GM18907 (cell line): ENCODE measurements around the gene BCO2.
A peak's percentile ranks its signal among the peaks of the same experiment; 100 is the strongest.
"Not testable (repeated sequence)": the region's sequence is repeated elsewhere in the genome, so short reads cannot be mapped to it uniquely, and the experiment has no call there.

Experiments
- ATAC-seq: cut with Tn5 transposase; IDR thresholded peaks from one replicate; pipeline ENCODE4 v1.9.1; 2021; ENCODE audit warnings: mild to moderate bottlenecking, moderate library complexity; ENCODE audit not compliant: unreplicated experiment

The BCO2 gene

DNA sequence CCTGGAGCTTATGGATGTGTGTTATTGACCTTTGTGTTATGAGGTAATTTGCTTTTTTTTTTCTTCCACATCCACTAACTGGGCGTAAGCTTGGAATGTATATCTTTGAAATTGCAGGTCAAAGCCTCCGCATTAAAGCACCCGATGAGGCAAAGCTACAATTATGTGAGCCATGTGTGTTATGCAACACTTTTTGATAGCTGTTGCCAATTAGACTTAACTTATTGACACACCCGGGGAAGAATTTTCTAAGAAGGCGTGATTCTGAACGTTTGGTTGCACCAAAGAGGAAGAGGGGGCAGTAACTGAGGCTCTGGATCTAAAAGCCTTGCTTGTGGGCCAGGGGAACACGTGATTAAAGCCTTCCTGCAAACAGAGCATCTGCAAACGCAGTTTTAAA lies 8.8 kb upstream of the BCO2 start:
- ATAC-seq: no peak

- ATAC-seq: no peak
Observed at GRCh38 chr11:112167145-112167544, 8.2 kb upstream of the BCO2 start, which contains the start of gene TEX12. Gene TEX12 (plus strand): TSS chr11:112167372. CDS start chr11:112169269, 1,897 bp downstream.

DNA sequence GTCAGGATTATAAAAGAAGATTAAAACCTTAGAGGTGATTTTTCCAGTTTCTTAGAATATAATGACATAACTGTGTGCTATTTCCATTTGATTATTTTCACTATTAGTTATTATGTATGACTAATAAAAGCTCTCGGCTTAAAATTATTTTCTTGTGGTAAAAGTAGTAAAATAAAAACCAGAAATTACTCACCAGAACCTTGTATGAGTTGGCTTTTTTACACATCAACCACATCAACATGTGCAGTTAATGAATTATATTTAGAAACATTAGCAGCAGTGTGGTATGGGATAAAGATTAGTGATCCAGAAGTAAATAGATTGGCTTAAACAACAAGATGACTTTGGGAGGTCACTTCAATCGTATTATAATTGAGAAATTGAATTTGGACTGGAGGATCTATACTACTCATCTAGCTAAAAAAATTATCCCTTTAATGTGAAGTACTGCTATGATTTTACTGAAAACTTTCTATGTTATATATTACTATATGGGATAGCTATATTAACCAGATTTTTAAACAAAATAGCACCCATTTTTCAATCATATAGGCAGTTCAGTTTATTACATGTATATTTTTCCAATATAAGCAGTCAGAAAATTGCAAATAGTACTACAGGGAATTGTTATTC lies 2.8 kb upstream of the BCO2 start:
- ATAC-seq: peak; percentile 74

GRCh38 chr11:112173152-112173551 lies 2.2 kb upstream of the BCO2 start:
- ATAC-seq: no peak

DNA sequence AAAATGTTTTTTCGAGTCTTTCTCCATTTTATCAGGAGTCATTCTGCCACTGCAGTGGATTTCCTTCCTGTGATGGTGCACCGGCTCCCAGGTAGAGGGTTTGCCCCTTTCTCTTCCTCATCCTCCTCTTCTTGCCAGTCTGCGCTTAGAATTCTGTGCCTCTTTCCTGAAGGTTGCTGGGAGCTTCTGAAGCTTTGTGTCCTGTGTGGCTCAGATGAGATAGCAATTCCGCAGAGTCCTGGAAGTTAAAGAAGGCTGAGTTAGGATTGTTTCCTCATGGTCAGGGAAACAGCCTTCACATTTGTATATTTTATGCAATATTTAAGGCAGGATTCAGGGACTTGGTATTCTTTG lies 264 bp downstream of the BCO2 start:
- ATAC-seq: no peak

DNA sequence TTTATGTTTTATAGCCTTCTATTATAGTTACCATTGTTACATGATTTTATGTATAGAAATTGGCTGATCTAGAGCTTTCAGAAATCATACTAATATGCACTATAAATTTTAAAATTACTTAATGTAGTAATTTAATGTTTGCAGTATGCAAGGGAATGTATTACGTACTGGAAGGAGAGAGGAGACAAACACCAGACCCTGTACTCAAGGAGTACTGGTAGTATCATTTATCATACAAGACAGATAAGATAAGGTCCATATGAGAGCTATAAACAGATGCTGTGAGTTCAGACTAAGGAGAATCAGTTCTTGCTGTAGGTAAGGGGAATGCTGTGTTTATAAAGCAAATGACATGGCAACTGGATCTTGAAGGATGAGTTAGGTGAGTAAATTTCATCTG lies 765 bp downstream of the BCO2 start:
- no peak for ATAC-seq

- no peak for ATAC-seq
Observed at GRCh38 chr11:112177589-112177988, 2.3 kb downstream of the BCO2 start.

- no peak for ATAC-seq
Observed at GRCh38 chr11:112178428-112178827, 3.1 kb downstream of the BCO2 start.

DNA sequence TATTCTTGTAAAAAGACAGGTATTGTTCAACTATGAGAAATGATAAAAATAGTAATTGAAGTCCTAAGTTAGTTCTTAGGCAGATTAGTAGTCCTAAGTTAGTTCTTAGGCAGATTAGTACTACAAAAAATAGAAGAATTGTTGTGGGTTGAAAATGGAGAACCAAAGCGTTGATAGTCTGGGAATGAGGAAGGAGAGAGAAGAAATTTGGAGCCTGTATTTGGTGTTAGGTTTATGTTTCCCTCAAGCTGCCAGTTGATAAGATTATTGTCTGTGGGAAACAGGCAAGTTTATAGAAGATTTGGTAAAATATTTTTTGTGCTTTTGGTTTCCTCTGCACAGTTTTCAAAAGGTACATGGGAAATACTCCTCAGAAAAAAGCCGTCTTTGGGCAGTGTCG lies 3.6 kb downstream of the BCO2 start:
- no peak for ATAC-seq

GRCh38 chr11:112179601-112180000 lies 4.3 kb downstream of the BCO2 start:
- ATAC-seq: peak; percentile 91

DNA sequence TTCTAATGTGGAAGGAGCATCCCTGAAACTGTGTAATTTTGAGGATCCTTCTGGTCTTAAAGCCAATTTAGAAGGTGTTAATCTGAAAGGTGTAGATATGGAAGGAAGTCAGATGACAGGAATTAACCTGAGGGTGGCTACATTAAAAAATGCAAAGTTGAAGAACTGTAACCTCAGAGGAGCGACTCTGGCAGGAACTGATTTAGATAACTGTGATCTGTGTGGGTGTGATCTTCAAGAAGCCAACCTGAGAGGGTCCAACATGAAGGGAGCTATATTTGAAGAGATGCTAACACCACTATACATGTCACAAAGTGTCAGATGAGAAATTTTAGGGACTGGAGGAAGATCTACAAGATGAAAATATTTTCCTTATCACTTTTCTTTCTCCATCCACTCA lies 7.6 kb downstream of the BCO2 start:
- ATAC-seq: no peak

DNA sequence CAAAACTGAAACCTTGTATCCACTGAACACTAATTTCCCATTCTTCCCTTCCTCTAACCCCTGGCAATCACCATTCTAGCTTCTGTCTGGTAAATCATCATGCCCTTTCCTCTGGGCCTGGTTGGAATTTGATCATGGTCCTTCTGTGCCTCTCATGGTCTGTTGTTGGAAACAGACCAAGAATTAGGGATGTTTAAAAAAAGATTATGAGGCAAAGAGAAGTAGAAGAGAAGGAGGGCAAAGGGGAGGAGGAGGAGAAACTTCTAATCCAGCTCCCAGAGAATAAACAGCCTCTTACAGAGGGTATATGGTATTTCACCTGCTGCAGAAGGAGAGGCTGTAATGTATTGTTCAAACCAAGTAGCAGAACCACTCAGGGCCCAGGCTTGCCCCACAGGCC lies 10.6 kb downstream of the BCO2 start:
- no peak for ATAC-seq

GRCh38 chr11:112186304-112186703 lies 11.0 kb downstream of the BCO2 start:
- no peak for ATAC-seq

- not testable (repeated sequence) for ATAC-seq
Observed at GRCh38 chr11:112195113-112195512, 19.8 kb downstream of the BCO2 start.

DNA sequence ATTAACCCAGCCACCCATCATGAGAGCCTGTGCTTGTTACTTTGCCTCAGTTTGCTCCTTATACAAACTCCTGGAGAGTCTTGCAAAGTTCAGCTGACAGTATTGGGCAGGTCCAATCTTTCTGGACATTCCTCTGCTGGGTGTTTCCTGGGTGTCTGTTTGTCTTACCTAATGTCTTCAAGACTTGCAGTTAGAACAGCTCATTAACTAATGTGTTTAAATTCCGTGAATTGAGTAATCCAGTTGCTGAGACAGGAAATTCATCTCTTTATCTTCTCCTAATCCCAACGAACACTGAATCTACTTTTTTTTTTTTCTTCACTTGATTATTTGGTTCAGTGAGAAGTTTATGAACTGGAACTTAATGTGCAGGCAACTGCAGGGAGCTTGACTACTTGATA lies 20.6 kb downstream of the BCO2 start:
- no peak for ATAC-seq

GRCh38 chr11:112196519-112197087 lies 21.3 kb downstream of the BCO2 start:
- no peak for ATAC-seq

GRCh38 chr11:112199101-112199500 lies 23.8 kb downstream of the BCO2 start:
- ATAC-seq: not testable (repeated sequence)

DNA sequence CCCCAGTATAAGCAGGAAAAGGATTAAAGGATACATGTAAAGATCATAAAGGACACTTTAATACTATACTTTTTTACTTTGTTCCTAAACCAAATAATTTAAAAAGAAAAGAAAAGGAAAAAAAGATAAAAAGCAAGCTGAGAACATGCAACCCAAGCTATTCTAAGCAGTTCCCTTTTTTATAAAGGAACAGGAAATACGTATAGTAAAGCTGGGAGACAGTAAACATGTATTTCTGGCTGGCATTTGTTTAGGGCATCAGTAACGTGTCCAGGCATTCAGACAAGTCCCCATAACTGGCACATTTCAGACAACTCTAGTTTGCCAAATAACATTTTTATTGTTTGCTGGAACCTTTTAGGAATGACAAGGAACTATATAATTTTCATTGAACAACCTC lies 24.9 kb downstream of the BCO2 start:
- ATAC-seq: no peak

- no peak for ATAC-seq
Observed at GRCh38 chr11:112206071-112206470, 30.8 kb downstream of the BCO2 start.

- no peak for ATAC-seq
Observed at GRCh38 chr11:112210890-112211289, 35.6 kb downstream of the BCO2 start.

- ATAC-seq: no peak
Observed at GRCh38 chr11:112211536-112211935, 36.2 kb downstream of the BCO2 start.

GRCh38 chr11:112212290-112212689 lies 37.0 kb downstream of the BCO2 start:
- no peak for ATAC-seq

DNA sequence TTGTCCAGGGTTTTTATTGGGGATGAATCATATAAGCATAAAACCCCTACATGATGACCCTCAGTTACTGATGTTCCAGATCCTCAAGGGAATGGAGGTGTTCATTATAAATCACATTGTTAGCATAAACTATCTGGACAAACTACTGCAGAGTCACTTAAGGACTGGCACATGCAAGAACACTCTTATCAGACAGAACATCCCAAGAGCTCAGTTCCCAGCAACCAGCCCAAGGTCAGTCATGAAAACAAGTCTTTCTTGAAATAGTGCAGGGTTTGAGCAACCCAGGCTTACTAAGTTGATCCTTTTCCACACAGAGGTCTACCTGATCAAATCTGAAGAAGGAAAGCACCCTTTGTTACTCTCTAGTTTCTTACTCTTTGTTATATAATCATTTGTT lies 37.4 kb downstream of the BCO2 start:
- ATAC-seq: no peak
